GM06990 (cell line): ENCODE measurements around the gene CYLC2.

ENCODE experiments used
- DNase-seq: peaks from one replicate; pipeline ENCODE4 v3.0.0-alpha.2; 2011; ENCODE audit not compliant: insufficient read length; ENCODE audit errors: extremely low read depth
- H3K27me3 ChIP-seq: replicated peaks from 2 replicates; pipeline ENCODE4 v1.6.0; 2011; ENCODE audit warnings: low read length; ENCODE audit not compliant: control insufficient read depth, insufficient read depth
- H3K36me3 ChIP-seq: 2 replicates; pipeline ENCODE4 v1.5.1; 2011; ENCODE audit warnings: low read length; ENCODE audit not compliant: control insufficient read depth, insufficient read depth
- H3K4me3 ChIP-seq: replicated peaks from 2 replicates; pipeline ENCODE4 v1.5.1; 2011; ENCODE audit warnings: low read depth, mild to moderate bottlenecking, control low read depth, low read length
- TF ChIP-seq, protein P1 (sequence below): IDR thresholded peaks from 2 replicates; pipeline ENCODE4 v1.5.1; 2011; ENCODE audit warnings: low read length, control low read depth, mild to moderate bottlenecking, inconsistent platforms; ENCODE audit not compliant: insufficient read depth, poor library complexity, severe bottlenecking

The CYLC2 gene, protein sequence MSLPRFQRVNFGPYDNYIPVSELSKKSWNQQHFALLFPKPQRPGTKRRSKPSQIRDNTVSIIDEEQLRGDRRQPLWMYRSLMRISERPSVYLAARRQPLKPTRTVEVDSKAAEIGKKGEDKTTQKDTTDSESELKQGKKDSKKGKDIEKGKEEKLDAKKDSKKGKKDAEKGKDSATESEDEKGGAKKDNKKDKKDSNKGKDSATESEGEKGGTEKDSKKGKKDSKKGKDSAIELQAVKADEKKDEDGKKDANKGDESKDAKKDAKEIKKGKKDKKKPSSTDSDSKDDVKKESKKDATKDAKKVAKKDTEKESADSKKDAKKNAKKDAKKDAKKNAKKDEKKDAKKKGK

DNA sequence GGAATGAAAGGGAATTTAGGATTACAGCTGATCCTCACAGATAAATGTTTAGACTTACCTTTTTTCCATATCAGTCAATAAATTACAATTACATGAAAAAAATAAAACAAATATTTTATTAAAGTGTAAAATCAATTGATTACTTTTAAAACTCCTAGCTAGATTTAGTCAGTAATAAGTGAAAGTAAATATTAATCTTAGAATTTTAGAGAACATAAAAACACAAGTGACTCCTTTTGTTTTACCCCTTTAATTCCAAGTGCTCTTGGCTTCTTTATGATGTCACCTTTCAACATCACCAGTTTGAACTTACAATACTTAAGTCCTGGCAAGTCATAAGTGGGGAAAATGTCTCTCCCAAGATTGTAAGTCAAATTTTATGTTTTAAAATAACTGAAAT is at the start of gene CYLC2:
TSS of gene CYLC2 (plus strand) at position 301 of the 400 bp plus-strand sequence. CDS start at position 349, 48 bp downstream.
- H3K4me3 ChIP-seq = no peak within 1 kb of the TSS
- no peaks in the 10 kb centered on the region for H3K27me3 ChIP-seq
- no peak for DNase-seq
- H3K36me3 ChIP-seq = no peaks in the 10 kb centered on the region
- TF ChIP-seq, protein P1, sequence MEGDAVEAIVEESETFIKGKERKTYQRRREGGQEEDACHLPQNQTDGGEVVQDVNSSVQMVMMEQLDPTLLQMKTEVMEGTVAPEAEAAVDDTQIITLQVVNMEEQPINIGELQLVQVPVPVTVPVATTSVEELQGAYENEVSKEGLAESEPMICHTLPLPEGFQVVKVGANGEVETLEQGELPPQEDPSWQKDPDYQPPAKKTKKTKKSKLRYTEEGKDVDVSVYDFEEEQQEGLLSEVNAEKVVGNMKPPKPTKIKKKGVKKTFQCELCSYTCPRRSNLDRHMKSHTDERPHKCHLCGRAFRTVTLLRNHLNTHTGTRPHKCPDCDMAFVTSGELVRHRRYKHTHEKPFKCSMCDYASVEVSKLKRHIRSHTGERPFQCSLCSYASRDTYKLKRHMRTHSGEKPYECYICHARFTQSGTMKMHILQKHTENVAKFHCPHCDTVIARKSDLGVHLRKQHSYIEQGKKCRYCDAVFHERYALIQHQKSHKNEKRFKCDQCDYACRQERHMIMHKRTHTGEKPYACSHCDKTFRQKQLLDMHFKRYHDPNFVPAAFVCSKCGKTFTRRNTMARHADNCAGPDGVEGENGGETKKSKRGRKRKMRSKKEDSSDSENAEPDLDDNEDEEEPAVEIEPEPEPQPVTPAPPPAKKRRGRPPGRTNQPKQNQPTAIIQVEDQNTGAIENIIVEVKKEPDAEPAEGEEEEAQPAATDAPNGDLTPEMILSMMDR = no peak

DNA sequence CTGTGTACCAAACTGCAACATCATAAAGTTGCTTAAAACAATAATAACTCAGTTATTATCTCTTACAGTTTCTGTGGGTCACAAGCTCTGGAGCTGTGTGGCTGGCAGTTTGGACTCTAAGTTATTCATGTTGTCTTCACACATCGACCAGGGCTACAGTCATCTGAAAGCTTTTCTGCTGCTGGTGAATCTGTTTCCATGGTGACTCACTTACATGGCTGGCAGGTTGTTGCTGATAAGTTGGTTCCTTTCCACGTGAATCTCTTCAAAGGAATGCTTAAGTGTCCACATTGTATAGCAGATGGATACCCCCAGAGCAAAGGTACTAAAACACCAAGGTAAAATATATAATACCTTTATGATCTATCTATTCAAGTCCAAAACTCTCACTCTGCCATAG is 44.8 kb upstream of the CYLC2 start:
- no peaks in the 10 kb centered on the region for H3K27me3 ChIP-seq
- no peak overlapping the region for H3K4me3 ChIP-seq
- DNase-seq = no peak
- TF ChIP-seq, protein P1 = no peak
- H3K36me3 ChIP-seq = no peaks in the 10 kb centered on the region

DNA sequence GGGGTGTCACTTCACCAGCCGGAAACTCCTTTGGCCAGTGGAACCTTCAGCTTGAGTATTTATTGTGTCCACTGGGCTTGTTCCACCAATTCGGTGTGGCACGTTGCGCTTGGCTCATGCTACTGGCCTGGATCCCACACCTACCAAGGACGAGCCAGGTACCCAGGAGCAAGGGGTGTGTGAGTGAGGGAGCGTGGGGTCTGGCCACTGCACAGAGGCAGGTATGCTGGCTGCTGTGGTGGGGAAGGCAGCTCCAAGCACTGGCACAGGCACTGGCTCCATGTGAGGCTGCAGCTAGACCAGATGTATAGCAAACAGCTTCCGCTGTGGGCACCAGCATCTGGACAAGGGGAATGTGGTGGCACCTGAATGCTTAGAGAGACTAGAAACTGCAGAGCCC is 28.1 kb upstream of the CYLC2 start:
- DNase-seq = no peak
- Histone ChIP-seq H3K27me3 (no peaks in the 10 kb centered on the region), H3K36me3 (no peaks in the 10 kb centered on the region), H3K4me3 (no peak overlapping the region)
- TF ChIP-seq, protein P1 = no peak

DNA sequence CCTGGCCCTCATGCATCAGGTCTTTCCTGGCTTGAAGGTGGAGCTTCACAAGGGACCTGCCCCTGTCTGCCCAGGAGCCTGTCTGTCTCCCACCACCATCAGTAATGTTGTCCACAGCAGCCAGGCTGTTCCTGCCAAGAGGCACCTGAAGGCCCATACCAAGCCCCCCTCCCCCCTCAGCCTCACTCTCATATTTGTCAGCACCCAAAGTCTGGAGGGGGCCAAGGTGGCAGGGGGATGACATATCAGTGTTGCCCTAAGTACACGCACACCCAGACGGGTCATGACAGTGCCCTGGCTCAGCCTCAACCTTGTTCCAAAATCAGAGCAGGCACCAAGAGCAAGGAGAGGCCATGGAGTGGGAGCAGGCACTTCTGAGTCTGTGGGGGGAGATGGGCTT is 27.2 kb upstream of the CYLC2 start:
- Histone ChIP-seq H3K36me3 (no peaks in the 10 kb centered on the region), H3K27me3 (no peaks in the 10 kb centered on the region), H3K4me3 (no peak overlapping the region)
- no peak for DNase-seq
- TF ChIP-seq, protein P1 = no peak

DNA sequence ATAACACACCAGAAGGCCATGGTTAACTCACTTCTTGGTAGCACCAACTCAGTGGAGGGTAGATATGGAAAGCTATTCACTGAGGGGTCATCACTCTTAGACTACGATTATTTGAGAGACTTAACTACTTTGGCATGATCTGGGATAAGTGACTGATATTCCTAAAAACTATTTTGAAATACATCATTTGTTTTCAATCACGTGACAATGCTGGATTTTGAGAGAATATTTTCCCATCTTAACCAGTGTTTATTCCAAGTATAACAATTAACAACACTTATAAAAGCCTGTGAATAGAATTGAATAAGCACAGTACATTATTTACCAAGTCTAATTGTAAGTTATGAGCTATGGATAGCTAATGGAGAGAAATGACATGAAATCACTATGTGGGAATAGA is 22.4 kb upstream of the CYLC2 start:
- H3K4me3 ChIP-seq = no peak overlapping the region
- no peaks in the 10 kb centered on the region for H3K36me3 ChIP-seq
- DNase-seq = no peak
- no peaks in the 10 kb centered on the region for H3K27me3 ChIP-seq
- TF ChIP-seq, protein P1 = no peak
